HTR-8/SVneo (cell line): ENCODE data around the gene LPP.
A peak's percentile ranks its signal among the peaks of the same experiment; 100 is the strongest.

Source experiments
- DNase-seq: peaks from one replicate; pipeline ENCODE4 v3.0.0; 2011; ENCODE audit warnings: low spot score, mixed read lengths; ENCODE audit not compliant: insufficient read length
- FAIRE-seq: peaks from 2 replicates; lab custom pipeline; 2011; peaks lifted over from hg19 to GRCh38; lab: Jason Lieb, UNC

Gene LPP

GRCh38 chr3:188343894-188344293 lies 189.9 kb downstream of the LPP start:
- FAIRE-seq (no peak), DNase-seq (no peak)

GRCh38 chr3:188345223-188345622 lies 191.3 kb downstream of the LPP start:
- FAIRE-seq (no peak), DNase-seq (peak; percentile 47)

DNA sequence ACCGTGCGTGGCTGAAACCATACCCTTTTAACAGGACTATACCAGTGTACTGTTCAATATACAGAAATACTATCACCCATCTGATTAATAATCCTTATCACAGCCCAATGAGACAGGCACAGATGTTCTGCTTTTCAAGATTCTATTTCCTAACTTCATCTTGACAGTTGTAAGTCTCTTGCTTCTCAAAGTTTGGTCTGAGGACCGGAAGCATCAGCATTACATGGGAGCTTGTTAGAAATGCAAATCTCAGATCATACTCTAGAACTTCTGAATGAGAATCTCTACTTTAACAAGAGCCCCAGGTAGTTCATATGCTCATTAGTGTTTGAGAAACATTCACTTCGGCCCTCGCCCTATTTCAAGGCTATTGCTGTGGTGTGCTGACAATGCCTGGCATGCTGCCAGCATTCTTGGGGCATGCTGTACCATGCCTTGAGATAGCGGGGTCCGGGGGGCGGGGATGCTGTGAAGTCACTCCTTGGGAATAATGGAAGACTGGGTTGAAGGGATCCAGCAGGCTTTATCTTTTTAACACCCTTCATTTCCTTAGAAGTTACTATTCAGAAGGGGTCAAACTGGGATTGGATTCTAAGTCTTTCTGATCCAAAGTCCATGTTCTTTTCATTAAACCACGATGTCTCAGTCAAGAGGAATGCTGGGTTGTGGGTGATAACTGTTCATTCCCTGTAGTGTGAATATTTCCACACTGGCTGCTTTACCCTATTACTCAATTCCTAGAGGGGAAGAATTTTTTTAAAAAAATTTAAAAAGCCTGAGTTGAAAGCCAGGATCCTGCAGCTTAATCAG lies 194.7 kb downstream of the LPP start:
- peak; percentile 77 for DNase-seq
- FAIRE-seq, result peak; percentile 51

- DNase-seq (no peak), FAIRE-seq (no peak)
These were observed 195.5 kb downstream of the LPP start for GRCh38 chr3:188349351-188349901.

DNA sequence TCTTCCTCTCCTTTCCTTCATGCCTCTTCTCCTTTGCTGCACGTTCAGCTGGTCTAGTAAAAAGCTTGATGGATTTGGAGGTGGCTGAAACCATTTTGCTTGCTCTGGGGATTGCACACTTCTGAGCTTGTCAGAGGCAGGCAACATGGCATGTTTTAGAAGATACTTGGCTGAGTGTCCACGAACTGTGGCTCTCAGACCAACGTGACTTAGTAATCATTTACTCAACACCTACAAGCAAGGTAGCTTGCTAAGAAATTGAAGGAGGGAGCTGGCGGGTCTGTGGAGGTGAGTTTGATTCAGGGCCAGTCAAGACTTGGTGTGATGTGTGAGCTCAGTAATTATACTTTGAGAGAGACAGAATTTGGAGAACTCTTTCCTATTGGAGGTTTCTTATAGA lies 196.0 kb downstream of the LPP start:
- FAIRE-seq, result no peak

GRCh38 chr3:188350961-188351360 lies 197.0 kb downstream of the LPP start:
- FAIRE-seq, result no peak
- DNase-seq, result no peak

More for the DNA sequence above, 196.0 kb downstream of the LPP start:
- DNase-seq, result no peak

- FAIRE-seq (no peak), DNase-seq (no peak)
These were observed 197.7 kb downstream of the LPP start for GRCh38 chr3:188351648-188352047.

GRCh38 chr3:188352196-188352927 lies 198.4 kb downstream of the LPP start:
- no peak for FAIRE-seq
- DNase-seq, result no peak

GRCh38 chr3:188353426-188353825 lies 199.5 kb downstream of the LPP start:
- no peak for FAIRE-seq
- no peak for DNase-seq

- no peak for FAIRE-seq
- no peak for DNase-seq
These were observed 205.0 kb downstream of the LPP start for GRCh38 chr3:188358787-188359493.

- FAIRE-seq, result no peak
These were observed 206.5 kb downstream of the LPP start for GRCh38 chr3:188360364-188360881.

GRCh38 chr3:188361888-188362287 lies 207.9 kb downstream of the LPP start:
- DNase-seq, result no peak
- FAIRE-seq, result no peak

More at GRCh38 chr3:188360364-188360881, 206.5 kb downstream of the LPP start:
- no peak for DNase-seq

DNA sequence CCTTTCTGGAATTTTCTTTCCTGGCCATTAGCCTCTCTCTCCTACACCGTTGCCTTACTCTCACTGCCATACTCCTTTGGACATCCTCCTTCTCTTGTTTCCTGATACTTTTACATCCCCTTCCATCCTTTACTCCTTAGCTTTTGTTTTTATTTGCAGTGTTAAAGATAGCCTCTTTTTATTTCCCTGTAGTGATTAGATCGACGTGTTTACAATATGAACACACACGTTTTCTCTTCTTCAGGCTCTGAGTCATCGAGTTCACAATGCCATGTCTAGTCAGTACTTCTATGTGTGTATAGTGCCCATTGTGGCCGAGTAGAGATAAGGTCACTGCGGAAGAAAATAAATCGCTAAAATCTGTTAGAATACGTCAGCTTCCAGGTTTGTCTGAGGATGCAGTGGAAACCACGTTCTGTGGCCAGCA lies 208.5 kb downstream of the LPP start:
- DNase-seq (peak; percentile 69), FAIRE-seq (no peak)

DNA sequence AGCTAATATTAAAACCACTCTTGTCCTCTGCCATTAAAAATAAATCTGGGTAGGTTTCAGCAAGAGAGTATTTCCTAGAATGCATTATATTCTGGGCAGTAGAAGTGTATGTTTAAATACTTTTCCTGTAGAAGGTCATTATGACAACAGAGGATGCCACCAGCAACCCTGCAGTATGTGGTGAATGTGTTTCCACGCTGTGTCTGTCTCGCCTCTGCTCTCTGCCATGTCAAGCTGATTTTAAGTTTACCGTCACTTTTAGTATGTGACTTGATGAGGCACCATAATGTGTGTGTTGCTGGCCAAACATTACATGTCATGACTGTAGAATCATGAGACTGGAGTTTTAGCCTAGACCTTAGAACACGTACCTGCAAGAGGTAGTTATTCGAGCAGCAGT lies 211.2 kb downstream of the LPP start:
- FAIRE-seq (no peak), DNase-seq (no peak)

GRCh38 chr3:188365988-188366698 lies 212.2 kb downstream of the LPP start:
- DNase-seq, result no peak
- FAIRE-seq, result no peak

DNA sequence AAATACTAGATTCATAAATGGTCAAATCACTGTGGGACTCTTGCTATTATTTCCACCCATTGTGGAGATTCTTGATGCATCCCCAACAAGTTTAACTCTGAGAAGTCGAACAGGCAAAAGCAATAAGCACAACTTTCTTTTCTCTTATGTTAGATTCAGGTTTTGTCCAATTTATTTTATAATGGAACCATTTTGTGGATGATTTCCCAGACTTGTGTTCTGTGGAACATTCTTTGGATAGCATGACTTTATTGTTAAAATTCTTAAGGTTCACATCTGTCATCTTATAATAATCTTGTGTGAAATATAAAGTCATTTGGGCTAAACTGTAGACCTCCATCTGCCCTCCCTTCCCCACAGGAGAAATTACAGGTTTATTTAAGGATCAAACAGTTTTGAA lies 213.7 kb downstream of the LPP start:
- DNase-seq, result no peak
- FAIRE-seq, result no peak

- FAIRE-seq (no peak), DNase-seq (no peak)
These were observed 215.6 kb downstream of the LPP start for GRCh38 chr3:188369526-188369925.

- DNase-seq (no peak), FAIRE-seq (no peak)
These were observed 216.3 kb downstream of the LPP start for GRCh38 chr3:188370081-188370830.

- DNase-seq (no peak), FAIRE-seq (no peak)
These were observed 224.8 kb downstream of the LPP start for GRCh38 chr3:188378786-188379185.
